Forelimb muscle (tissue), 1 donor: Measurements from ENCODE around the gene WDPCP. TPM values are rescaled to one million over a fixed set of nuclear protein-coding genes. Genes with fewer than 3 reads are reported as not detected.
"Not testable (repeated sequence)": the region's sequence is repeated elsewhere in the genome, so short reads cannot be mapped to it uniquely, and the experiment has no call there.

Experiments used
- DNase-seq: peaks from one replicate; pipeline ENCODE4 v3.0.0-alpha.2; 2013; ENCODE audit warnings: low read depth
- polyA plus RNA-seq: library from polyadenylated mRNA; unstranded; fragments of 120-200 nt; gene quantifications from one replicate; pipeline ENCODE4 v1.2.1, GENCODE V29; 2013; ENCODE audit not compliant: insufficient read length

WDPCP gene
- polyA plus RNA-seq, 1 donor = 7.5 TPM

DNA sequence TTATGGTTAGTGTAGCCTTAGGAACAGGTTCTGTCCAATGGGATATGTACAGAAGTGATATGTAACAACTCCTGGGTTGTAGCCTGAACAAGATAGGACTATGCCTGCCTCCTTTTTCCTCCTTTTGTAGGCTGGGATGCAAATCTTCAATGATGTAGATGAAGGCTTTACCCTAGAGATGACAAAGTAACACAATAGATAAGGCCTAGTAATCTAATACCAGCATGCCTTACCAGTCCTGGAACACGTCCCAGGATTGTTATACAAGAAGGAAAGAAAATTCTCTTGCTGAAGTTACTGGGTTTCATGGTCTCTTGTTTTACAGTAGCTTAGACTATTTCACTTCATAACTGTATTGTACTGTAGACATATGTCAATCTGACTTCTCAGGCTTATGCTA is 345.5 kb downstream of the WDPCP start:
- no peak for DNase-seq

- no peak for DNase-seq
These were observed 362.2 kb downstream of the WDPCP start for GRCh38 chr2:63225964-63226686.

DNA sequence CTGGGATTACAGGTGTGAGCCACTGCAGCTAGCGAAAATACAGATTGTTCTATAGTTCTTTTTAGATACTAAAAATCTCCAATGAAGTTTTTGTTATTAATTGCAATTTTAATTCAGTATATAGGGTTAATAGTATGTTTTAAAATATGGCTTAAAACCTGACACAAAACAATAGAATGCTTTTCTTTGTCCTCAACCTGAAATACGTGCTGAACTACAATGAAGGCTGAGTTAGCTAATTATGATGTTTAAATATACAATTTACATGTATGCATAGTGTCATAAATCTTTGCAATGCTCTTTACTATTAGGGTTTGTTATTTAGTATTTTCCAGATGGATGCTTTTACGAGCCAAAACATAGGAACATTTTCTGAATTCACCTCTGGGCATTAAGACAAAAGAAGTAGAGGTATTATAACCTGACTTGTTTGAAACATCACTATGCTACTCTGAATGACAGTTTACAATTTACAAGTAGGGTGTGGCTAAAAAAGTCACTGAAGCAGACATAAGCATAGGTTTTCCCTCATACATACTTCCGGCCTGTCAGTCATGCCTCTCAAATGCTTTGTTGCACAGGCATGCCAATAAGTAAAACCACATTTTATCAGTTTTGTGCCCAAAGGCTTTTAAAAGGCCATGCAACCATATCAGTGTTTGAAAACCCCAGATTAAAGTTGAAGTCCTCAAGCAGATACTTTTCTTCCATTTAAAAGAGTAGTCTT is 369.3 kb downstream of the WDPCP start:
- DNase-seq = no peak

GRCh38 chr2:63195310-63195709 is 393.0 kb downstream of the WDPCP start:
- no peak for DNase-seq

DNA sequence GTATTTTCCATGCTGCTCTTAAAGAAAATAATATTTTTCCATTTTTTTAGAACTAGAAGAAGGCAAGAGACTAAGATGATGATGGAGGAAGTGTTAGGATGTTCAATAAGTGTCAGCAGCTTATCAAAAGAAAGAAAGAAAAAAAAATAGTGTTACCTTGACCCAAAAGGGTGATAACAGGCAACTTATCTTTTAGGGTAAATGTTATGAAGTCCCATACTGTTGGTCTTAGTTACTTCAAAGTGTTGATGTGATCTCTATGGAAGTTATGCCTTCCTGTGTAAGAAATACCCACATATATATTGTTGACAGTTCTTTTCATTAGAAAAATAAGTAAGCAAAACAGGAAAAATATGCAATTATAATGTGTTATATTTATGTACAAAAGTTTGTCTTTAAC is 394.1 kb downstream of the WDPCP start:
- DNase-seq = no peak

DNA sequence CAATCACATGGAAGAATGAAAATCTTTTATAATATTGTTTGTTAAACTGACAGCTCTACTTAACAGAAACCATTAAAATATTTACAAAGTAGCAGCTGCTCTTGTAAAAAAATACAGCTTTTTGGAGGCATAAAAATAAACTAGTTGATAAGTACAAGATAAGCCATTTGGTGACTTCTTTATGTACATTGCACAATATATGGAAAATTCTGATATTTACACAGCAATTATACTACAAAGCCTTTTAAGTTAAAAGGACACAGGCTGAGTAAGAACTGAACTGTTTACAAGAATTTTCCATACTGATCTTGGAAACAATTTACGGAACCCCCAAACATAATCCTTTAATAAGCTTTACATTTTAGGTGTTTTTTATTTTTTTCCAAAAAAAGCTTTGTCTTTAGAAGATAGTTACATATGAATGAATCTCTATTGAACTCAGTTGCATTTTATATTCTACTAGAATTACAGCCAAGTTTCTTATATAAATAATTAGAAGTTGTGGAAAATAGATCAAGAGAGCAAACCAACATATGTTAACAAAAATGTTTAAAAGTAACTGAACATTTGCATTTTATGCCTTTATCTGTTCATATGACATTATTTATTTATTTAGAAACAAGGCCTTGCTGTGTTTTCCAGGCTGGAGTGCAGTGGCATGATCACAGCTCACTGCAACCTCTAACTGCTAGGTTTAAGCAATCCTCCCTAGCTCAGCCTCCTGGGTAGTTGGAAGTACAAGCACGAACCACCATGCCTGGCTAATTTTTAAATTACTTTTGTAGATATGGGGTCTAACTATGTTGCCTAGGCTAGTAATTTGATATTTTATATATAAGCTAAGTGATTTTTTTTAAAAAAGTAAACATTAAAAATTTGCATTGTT is 395.1 kb downstream of the WDPCP start:
- no peak for DNase-seq

GRCh38 chr2:63192169-63192888 is 395.9 kb downstream of the WDPCP start:
- no peak for DNase-seq

GRCh38 chr2:63189026-63189425 is 399.3 kb downstream of the WDPCP start:
- no peak for DNase-seq

GRCh38 chr2:63186331-63186730 is 401.9 kb downstream of the WDPCP start:
- DNase-seq = no peak

DNA sequence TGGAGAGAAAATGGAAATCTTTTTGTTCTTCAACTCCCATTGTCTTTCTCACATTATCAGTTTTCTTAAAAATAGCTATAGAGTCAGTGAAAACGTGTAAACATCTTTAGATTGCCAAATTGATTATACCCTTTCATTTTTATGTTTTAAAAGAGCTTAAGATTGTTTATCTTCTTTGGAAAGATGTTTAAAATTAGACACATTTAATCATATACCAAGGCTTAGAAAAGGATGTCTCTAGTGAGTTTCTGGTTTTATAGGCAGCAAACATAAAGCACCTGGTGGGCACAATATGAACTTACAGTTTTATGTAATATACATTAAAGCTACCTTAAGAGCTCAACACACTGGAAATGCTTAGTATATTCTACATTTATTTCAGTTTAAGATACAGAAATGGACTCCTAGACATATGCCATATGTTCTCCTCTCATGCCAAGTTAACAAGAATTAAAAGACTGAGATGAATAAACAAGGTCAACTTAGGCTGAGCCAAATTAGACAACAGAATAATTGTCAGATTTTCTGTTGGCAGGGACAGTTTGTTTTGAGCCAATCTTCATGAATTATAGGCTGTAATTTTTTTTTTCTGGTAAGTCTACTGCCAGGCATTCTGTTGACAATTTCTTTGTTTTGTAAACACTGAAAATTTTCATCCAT is 425.0 kb downstream of the WDPCP start:
- no peak for DNase-seq

DNA sequence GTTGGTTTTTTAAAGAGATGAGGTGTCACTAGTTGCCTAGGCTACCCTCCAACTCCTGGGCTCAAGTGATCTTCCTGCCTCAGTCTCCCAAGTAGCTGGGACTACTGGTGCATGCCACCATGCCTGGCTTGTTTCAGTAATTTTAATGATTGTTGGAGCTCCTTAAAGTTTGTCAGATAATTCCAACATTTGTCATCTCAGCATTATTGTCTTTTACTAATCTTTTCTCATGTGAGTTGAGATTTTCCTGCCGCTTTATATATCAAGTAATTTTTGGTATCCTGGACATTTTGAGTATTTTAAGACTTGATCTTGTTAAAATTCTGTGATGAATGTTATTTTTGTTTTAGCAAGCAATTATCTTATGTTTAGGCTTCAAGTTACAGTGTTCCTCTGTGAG is 429.0 kb downstream of the WDPCP start:
- no peak for DNase-seq

DNA sequence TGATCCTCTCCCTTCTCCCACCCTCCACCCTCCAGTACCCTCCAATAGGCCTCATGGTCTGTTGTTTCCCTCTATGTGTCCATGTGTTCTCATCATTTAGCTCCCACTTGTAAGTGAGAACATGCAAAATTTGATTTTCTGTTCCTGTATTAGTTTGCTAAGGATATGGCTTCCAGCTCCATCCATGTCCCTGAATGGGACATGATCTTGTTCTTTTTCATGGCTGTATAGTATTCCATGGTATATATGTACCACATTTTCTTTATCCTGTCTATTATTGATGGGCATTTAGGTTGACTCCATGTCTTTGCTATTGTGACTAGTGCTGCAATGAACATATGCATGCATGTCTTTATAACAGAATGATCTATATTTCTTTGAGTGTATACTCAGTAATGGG is 451.6 kb downstream of the WDPCP start:
- DNase-seq = not testable (repeated sequence)

- no peak for DNase-seq
These were observed 456.3 kb downstream of the WDPCP start for GRCh38 chr2:63132020-63132419.

GRCh38 chr2:63131196-63131595 is 457.1 kb downstream of the WDPCP start:
- DNase-seq = no peak

DNA sequence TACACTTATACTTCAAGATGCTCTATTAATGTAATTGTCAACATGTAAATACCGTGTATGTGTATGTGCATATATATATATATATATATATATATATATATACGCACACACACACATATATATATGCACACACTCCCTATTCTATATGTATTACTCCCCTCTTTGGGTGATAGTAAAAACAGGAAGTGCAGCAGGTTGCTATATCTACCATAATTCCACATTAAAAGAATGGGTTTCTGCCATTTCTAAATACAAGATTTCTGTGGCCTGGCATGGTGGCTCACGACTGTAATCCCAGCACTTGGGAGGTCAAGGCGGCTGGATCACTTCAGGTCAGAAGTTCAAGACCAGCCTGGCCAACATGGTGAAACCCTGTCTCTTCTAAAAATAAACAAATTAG is 460.7 kb downstream of the WDPCP start:
- DNase-seq = no peak

- DNase-seq = no peak
These were observed 463.4 kb downstream of the WDPCP start for GRCh38 chr2:63124850-63125249.

- no peak for DNase-seq
These were observed 464.1 kb downstream of the WDPCP start for GRCh38 chr2:63124218-63124617.

DNA sequence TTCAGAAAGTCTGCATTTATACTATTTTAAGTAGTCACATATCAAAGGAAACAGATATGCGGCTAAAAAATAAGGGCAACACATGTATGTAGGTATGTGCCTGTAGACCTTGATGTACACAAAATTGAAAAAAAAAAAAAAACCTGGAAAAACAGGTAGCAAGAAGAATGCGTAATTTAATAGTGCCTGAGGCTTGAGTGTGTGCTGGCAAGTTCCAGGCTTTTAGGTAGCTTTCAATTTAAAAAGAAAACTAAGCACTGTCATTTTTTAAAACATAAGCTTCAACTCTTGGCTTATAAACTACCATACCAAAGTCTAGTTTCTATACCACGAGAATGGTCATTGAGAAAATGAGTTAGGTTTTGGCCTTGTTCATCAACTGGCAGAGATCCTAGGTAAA is 465.4 kb downstream of the WDPCP start:
- no peak for DNase-seq

DNA sequence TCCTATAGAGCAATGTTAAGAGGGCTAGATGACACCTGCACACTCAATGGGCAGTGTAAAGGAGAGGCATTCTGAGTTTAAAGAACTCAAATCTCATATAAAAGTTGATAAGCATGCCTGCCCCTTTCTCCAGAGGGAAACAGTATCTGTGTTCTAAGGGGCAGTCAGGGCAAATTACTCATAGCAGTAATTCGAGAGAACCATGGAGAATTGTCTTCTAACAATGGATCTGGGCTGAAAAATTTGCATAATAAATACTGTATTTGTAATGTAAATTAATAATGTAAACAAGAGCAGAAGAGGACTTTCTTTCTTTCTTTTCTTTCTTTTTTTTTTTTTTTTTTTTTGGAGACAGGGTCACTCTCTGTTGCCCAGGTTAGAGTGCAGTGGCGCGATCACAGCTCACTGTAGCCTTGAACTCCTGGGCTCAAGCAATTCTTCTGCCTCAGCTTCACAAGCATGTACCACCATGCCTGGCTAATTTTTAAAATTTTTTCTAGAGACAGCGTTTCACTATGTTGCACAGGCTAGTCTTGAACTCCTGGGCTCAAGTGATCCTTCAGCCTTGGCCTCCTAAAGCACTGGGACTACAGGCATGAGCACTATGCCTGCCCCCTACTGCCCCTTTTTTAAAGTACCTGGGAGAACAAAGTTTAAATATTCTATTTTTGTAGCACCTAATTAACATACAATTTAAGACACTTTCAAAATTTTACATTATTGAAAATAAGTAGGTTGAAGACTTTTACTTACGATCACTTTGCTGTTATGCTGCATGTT is 467.0 kb downstream of the WDPCP start:
- DNase-seq = no peak

DNA sequence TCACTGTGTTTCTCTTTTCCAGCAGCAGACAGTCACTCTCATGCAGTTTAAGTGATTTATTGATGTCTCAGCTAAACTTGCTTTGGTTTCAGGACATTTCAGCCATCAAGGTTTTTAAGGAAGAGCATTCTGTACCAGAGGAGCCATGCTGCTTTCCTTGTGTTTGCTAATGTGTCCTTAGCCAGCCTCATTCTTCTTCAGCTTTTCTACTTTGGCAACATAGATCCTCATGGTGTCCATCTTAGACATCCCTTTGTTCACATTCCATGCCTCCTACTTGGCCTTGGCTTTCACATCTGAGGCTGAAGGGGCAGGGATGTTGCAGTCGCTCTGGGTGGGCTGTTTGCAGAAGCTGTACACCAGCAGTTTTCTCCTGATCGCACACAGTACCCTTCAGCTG is 469.5 kb downstream of the WDPCP start:
- no peak for DNase-seq
